ENCODE results near the gene STK33.

The STK33 gene

GRCh38 chr11:8370812-8371515 lies 223.1 kb downstream of the STK33 start:
- no peak for DNase-seq

GRCh38 chr11:8369592-8370205 lies 224.3 kb downstream of the STK33 start:
- no peak for DNase-seq

DNA sequence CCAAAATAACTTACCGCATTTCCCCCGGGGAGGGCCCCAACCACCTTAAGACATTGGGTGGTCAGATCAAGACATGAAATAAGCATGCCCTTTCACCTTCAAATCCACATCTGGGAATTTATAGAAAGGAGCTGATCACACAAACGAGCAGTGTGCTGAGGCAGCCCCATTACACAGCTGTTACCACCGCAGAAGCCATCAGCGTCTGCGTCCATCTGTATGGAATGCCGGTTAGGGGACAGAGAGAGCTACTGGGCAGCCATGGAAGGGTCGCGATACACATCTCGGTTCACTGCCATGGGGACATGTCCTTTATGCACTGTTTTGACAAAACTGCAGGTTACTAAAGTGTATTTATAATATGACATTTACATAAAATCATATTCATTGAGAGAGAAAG lies 225.3 kb downstream of the STK33 start:
- no peak for DNase-seq

GRCh38 chr11:8368194-8368593 lies 225.8 kb downstream of the STK33 start:
- no peak for DNase-seq

GRCh38 chr11:8366316-8366715 lies 227.7 kb downstream of the STK33 start:
- no peak for DNase-seq

DNA sequence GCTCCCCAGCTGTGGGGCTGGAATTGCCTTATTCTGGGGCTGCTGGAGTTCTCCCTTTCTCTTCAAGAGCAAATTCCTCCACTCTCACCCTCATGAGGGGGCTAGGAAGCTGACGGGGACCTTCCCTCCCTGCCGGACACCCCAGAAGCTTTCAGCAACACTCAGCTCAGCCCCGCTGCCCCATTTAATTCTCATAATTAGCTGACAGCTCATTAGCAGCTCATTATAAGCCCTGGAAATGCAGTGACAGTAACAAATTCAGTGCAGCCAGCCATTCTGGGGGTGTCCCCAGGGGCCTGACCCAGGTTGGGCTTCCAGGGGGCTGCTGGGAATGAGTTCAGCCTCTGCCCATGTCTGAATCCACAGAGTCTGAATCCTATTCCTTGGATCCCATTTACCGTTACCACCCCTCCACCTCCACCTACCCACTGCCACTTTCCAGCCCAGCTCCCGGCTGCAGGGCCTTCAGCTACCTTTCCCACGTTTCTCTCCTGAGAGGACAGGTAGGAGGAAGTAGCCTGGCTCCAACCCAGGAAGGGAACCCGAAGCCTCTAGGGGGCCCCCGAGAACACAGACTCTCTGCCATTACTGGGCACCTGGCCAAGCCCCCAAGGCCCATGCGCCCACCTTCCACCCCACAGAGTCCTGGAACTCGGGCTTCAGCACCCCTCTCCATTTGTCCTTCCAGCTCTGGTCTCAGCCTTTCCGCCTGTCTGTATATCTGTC lies 228.6 kb downstream of the STK33 start:
- no peak for DNase-seq

DNA sequence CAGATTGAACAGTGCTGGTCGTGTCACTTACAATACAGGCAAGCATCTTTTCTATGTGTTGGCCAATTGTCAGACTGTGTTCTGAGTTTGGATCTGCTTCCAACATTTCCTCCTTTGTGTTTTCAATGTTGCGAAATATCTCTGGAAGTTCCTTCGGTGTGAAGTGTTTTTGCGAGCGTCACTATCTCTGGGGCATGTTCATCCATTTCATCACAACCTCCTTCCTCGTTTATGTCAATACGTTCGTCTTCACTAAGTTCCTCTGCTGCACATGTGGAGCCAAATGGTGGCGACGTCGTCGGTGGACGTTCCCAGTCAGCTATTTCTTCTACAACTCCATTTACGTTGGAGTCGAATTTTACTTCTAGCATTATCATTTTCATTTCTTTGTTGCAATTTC lies 230.1 kb downstream of the STK33 start:
- no peak for DNase-seq

DNA sequence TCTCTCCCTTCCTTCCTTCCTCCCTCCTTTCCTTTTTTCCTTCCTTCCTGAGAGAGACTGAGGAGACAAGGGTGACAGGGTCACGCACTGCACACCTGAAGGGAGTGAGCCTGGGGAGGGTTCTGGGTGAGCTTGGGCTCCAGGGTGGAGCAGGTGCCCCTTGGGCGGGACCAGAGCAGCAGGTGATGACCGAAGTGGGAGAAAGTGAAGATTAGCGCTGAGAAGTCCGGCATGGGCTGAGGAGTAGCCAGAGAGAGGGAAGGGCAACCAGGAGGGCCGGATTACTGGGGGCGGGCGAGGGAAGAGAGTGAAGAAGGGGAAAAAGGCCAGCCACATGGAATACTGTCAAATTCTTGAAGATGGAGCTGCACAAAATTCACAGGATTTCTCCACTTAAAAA lies 231.1 kb downstream of the STK33 start:
- no peak for DNase-seq

DNA sequence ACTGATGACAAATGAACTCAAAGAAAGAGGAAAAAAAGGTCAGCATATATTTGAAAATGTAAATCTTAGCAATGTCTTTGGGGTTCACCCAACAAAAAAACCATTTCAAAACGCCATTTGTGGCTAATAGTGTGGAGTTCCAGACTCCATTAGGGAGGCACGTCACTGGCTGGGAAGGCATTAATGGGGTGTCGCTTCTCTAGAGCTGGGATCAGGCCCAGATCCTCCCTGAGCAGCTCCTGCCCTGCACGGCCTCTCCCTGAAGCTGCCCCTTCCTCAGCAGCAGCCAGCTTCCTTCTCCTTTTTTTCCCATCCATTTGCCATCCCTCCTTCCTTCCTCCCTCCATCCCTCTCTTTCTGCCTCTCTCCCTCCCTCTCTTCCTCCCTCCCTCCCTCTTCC lies 231.5 kb downstream of the STK33 start:
- no peak for DNase-seq

DNA sequence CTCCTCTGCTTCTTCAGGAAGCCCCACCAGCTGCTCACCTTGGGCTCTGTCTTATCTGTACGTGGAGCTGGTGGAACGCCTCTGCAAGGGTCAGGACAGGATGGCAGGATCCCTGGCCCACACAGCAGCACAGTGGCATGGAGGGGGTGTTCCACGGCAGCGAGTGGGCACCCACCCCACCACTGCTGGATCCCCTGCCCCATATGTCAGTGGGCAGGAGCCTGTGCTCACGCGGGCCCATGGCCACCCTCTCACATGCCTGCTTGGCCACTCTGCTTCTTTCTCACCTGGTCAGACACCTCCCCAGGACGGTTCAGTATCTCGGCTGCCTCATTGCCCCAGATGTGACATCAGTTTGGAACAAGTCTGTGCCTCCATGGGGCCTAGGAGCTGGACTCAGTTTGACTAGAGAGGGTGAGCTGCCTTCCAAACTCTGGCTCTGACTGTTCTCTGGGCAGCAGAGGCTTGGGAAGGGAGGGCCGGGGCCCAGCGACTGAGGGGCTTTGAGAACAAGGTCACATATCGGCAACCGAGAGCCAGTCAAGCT lies 232.3 kb downstream of the STK33 start:
- DNase-seq, result no peak

GRCh38 chr11:8361206-8361605 lies 232.8 kb downstream of the STK33 start:
- no peak for DNase-seq

- DNase-seq, result no peak
These were observed 233.8 kb downstream of the STK33 start for GRCh38 chr11:8360086-8360828.

- DNase-seq, result no peak
These were observed 234.5 kb downstream of the STK33 start for GRCh38 chr11:8359521-8359920.

GRCh38 chr11:8357891-8358566 lies 236.0 kb downstream of the STK33 start:
- DNase-seq, result no peak

DNA sequence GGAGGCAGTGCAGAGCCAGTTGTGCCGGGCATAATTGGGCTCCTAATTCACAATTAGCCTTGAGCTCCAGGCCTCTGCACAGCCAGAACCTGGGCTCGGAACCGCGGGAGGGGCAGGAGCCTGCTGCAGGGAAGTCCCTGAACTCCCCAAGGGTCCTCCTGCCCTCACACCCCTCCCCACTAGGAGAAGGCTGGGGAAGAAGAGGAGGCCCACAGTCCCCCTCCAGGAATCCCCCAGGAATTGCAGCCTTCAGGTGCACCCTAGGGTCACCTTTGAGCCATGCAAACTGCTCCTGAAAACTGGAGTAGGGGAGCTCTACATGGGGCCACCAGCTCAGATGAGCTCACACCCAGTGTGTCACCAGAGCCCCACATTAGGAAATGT lies 236.5 kb downstream of the STK33 start:
- no peak for DNase-seq

- no peak for DNase-seq
These were observed 237.1 kb downstream of the STK33 start for GRCh38 chr11:8356721-8357504.

DNA sequence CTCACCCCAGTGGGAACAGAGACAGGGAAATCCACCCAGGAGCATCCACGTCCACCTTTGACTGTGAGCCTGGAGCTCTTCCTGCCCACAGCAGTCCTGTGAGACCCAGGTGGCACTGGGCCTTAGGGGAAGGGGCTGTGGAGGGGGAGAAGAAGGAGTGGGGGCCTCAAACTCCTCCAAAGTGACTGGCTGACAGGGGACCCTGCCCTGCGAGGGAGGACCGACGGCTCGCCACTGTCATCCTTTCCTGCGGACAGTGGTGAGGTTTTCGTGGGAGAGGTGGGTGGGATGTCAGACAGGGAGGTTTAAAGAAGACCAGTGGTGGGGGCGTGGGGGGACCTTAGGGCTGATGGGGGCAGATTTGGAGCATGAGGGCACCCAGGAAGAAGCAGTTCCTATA lies 237.8 kb downstream of the STK33 start:
- DNase-seq, result no peak

GRCh38 chr11:8355416-8355742 lies 238.6 kb downstream of the STK33 start:
- no peak for DNase-seq

GRCh38 chr11:8354622-8355415 lies 239.2 kb downstream of the STK33 start:
- DNase-seq, result no peak

DNA sequence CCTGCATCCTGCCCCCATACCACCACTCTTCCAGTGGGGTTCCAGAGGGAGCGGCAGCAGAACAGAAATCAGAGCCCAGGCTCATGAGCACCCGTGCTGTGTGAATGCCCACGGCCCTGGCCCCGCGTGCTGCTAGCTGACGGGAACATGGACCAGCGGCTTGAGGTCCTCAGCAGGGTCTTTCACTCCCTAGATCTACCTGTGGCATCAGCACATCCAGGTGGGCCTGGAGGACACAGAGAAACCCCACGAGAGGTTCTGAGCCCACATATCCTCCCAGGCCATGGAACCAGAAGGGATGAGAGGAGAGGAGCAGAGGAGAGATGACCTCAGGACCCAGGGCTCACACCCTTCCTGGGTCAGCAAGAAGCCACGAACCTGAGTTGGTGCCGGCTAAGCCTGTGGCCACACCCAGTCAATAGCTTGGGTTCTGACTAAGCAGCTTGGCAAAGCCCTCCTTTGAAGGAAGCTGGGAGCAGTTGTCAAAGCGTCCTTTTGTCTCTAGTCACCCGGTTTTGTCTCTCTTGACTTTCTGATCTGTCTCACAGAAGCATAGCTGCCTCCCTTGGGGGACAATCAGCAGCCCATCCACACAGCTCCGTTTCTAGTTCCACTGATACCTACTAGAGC lies 241.0 kb downstream of the STK33 start:
- DNase-seq, result no peak
